GM21390 (cell line): ENCODE results near the gene SMU1.

Experiments
- ATAC-seq: cut with Tn5 transposase; IDR thresholded peaks from one replicate; pipeline ENCODE4 v1.9.1; 2021; ENCODE audit not compliant: unreplicated experiment

Gene SMU1

GRCh38 chr9:33046061-33046460 is 30.4 kb downstream of the SMU1 start:
- ATAC-seq = no peak

DNA sequence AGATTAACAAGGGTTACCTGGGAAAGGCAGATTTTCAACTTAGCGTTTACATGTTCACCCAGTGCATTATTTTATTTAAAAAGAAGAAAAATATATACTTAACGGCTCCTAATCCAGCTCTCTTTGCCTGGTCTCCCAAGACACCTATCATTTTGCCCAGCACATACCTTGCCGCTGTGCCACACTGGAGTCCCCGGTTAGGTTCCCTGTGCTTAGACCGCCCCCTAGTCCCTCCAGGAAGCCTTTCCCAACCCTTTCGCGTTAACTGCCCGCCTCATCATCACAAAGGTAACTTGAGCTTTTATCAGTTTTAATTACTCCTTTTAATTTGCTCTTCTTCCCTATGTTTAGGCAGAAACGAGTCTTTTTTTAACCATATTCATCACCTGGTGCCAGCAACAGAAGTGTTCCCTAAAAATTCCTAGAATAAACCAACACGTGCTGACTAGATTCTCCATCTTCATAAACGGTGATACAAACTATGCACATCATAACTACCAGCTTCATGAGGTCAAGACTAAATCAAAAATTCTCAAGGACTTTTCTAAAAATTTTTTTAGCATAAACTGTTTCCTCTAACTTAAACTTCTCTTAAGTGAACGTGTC is 31.7 kb downstream of the SMU1 start:
- ATAC-seq = no peak

DNA sequence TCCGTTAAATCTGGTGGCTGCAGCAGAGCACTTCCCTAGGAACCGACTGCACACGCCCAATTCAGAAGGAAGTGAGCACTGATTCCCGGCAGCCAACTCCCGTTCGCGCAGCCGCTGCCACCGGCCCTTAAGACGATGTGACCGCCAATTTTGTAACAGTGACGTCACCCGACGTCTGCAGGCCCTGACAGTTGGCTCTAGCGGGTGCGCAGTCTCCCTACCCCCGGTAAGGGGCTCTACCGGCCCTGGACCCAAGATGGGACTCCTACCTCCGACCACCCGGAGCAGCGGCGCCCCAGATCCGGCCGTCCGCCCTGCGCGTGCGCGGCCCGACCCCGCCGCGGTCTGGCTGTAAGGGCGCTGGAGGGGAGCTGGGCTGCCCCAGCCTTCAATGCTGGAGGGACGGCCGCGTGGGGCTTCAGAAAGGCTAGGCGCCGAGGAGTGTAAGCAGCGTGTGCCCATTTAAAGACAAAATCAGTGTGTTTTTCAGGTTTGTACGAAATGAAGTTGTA is 32.3 kb downstream of the SMU1 start:
- ATAC-seq = peak; percentile 85

- ATAC-seq = no peak
These were observed 32.8 kb downstream of the SMU1 start for GRCh38 chr9:33043671-33044070.

DNA sequence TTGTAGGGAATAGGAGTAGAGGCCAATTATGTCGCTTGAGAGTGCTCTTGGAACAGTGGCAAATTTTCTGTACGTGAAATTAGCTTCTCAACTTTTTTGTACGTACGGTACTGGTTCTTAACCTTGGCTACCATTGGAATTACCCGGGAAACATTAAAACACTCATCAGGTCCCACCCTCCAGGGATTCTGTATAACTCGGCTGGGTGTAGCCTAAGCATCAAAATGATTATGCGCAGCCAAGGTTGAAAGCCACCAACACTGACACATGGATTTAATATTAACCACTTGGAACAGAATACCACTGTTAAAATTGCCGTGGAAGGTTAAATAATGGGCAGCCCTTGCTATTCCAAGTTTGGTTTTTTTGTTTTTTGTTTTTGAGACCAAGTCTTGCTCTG is 34.0 kb downstream of the SMU1 start:
- no peak for ATAC-seq

GRCh38 chr9:33041432-33042188 is 34.9 kb downstream of the SMU1 start:
- ATAC-seq = no peak

GRCh38 chr9:33040792-33041431 is 35.6 kb downstream of the SMU1 start:
- no peak for ATAC-seq

GRCh38 chr9:33032865-33033264 is 43.6 kb downstream of the SMU1 start:
- ATAC-seq = no peak

- no peak for ATAC-seq
These were observed 44.2 kb downstream of the SMU1 start for GRCh38 chr9:33032292-33032691.

- ATAC-seq = no peak
These were observed 46.2 kb downstream of the SMU1 start for GRCh38 chr9:33030285-33030684.

GRCh38 chr9:33029231-33029786 is 47.2 kb downstream of the SMU1 start:
- no peak for ATAC-seq

DNA sequence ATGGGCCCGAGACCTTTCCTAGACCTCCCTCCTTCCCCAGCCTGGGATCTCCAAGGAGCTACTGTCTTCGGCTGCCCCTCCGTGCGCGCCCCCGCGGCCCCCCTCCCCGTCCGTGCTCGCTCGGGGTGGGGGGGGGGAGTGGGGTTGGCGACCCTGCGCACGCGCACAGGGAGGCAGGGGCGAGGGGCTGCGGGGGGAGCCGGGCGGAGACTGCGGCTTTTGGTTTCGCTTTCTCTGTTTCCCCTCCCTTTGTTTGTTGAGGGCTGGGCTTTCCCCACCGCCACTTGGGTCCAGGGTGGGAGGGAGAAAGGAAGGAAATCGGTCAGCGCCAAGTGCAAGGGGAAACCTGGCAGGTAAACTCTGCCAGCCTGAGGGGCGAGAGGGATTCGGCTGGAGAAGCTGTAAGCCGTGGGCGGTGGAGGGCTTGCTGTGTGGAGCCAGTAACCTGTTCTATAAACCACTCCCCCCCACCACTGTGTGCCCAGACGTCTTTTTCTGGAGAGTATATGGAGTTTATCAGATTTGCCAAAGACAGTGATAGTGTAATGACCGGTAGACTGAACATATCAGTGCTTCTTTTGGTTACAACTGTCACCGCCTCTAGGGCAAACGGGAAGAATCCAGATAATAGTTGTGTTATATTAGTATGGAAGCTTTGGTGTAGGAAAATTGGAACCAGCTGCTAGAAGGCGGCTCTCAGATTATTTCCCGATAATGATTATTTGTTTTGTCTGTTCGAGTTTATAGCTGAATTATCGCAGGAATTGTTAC is 50.7 kb downstream of the SMU1 start:
- peak; percentile 42 for ATAC-seq

- peak; percentile 93 for ATAC-seq
These were observed 51.4 kb downstream of the SMU1 start, which contains the start of gene DNAJA1 for GRCh38 chr9:33024966-33025571. Gene DNAJA1 (plus strand): TSS chr9:33025273. CDS start chr9:33026485, 1,212 bp downstream.

DNA sequence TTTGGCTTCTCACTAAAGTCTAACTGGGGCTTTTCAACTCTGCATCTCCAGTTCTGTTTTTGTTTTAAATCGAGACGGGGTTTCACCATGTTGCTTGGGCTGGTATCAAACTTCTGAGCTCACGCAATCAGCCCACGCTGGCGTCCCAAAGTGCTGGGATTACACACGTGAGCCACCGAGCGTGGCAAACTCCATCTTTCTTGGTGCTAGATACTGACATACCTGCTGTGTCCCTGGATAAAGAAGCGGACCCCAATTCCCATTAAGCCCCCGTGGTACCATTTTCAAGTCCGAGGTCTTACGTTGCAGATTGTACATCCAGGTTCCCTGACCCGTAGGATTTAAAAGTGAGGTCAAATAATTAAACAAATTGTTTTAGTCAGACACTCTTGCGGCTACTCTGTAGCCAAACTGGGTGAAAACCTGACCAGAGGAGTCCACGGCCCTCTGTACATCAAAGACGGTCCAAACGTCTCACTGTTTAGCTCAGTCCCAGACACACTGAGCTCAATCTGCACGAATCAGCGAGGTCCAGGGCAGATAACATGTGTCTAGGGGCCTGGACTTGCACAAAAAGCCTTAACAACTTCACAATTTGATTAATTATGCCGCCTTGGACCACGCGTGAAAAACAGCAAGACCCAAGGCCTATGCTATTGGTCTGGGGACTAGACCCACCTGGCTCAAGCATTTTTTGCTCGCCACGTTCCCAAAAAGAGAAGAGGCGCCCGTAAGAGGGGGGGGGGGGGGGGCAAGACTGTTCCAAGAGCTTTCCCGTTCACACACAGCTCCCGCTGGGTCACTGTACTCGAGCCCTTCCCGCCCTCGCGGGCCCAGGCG is 52.1 kb downstream of the SMU1 start:
- no peak for ATAC-seq

- ATAC-seq = no peak
These were observed 52.8 kb downstream of the SMU1 start for GRCh38 chr9:33023661-33024060.

- ATAC-seq = no peak
These were observed 53.7 kb downstream of the SMU1 start for GRCh38 chr9:33022755-33023154.

- no peak for ATAC-seq
These were observed 54.2 kb downstream of the SMU1 start for GRCh38 chr9:33022303-33022702.

GRCh38 chr9:33019797-33020196 is 56.7 kb downstream of the SMU1 start:
- no peak for ATAC-seq

DNA sequence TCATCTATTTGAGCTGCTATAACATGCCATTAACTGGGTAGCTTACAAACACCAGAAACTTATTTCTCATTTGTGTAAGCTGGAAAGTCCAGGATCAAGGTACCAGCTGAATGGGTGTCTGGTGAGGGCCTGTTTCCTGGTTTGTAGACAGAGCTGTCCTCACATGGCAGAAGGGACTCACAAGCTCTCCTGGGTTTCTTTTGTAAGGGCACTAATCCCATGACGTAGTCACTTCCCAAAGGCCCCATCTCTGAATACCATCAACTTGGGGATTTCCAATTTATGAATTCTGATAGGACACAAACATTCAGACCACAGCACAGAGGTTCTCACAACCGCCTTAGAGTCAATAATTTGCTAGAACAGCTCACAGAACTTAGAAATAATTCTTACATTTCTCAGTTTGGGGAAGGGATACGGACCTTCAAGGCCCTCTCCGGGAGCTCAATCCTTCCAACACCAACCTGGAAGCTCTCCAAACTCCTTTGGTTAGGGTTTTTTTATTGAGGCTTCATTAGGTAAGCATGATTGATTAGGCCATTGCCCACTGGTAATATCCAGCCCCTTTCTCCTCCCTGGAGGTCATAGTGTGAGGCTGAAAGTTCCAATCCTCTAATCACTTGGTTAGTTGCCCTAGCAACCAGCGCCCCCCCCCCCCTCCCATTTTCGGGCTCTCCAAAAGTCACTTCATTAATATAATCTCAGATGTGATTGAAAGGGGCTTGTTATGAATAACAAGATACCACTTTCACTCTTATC is 59.0 kb downstream of the SMU1 start:
- ATAC-seq = no peak
